Measurements from ENCODE around the gene SCAMP5. TPM values are rescaled to one million over a fixed set of nuclear protein-coding genes. Genes with fewer than 3 reads are reported as not detected.

The SCAMP5 gene
- polyA plus RNA-seq, 3 donors, result 19.9 to 25.7 (median 21.7) TPM

- DNase-seq (ENCODE audit: extremely low read depth in 1 of 11, low read depth in 9 of 11, low spot score in 4 of 11), result no peak
Observed at GRCh38 chr15:74962671-74963070, 32.7 kb upstream of the SCAMP5 start.

- DNase-seq (ENCODE audit: extremely low read depth in 1 of 11, low read depth in 9 of 11, low spot score in 4 of 11), result no peak
Observed at GRCh38 chr15:74963213-74963612, 32.1 kb upstream of the SCAMP5 start.

- DNase-seq (ENCODE audit: extremely low read depth in 1 of 11, low read depth in 9 of 11, low spot score in 4 of 11), result no peak
Observed at GRCh38 chr15:74964794-74965193, 30.6 kb upstream of the SCAMP5 start.

- DNase-seq (ENCODE audit: extremely low read depth in 1 of 11, low read depth in 9 of 11, low spot score in 4 of 11), result no peak
Observed at GRCh38 chr15:74967670-74968069, 27.7 kb upstream of the SCAMP5 start.

- DNase-seq (ENCODE audit: extremely low read depth in 1 of 11, low read depth in 9 of 11, low spot score in 4 of 11), result no peak
Observed at GRCh38 chr15:74976159-74976558, 19.2 kb upstream of the SCAMP5 start.

- DNase-seq (ENCODE audit: extremely low read depth in 1 of 11, low read depth in 9 of 11, low spot score in 4 of 11), result no peak
Observed at GRCh38 chr15:74977599-74977998, 17.8 kb upstream of the SCAMP5 start.

- no peak for DNase-seq (ENCODE audit: extremely low read depth in 1 of 11, low read depth in 9 of 11, low spot score in 4 of 11)
Observed at GRCh38 chr15:74978077-74978476, 17.3 kb upstream of the SCAMP5 start.

GRCh38 chr15:74978503-74978902 lies 16.9 kb upstream of the SCAMP5 start:
- no peak for DNase-seq (ENCODE audit: extremely low read depth in 1 of 11, low read depth in 9 of 11, low spot score in 4 of 11)

GRCh38 chr15:74982183-74982582 lies 13.2 kb upstream of the SCAMP5 start:
- DNase-seq (ENCODE audit: extremely low read depth in 1 of 11, low read depth in 9 of 11, low spot score in 4 of 11), result no peak

- no peak for DNase-seq (ENCODE audit: extremely low read depth in 1 of 11, low read depth in 9 of 11, low spot score in 4 of 11)
Observed at GRCh38 chr15:74983725-74984231, 11.6 kb upstream of the SCAMP5 start.

GRCh38 chr15:74988007-74988800 lies 7.2 kb upstream of the SCAMP5 start:
- peak in 2 of 11 donors; percentile 14 to 20 for DNase-seq (ENCODE audit: extremely low read depth in 1 of 11, low read depth in 9 of 11, low spot score in 4 of 11)

- DNase-seq (ENCODE audit: extremely low read depth in 1 of 11, low read depth in 9 of 11, low spot score in 4 of 11), result no peak
Observed at GRCh38 chr15:74989527-74989926, 5.8 kb upstream of the SCAMP5 start.

GRCh38 chr15:74992619-74993018 lies 2.7 kb upstream of the SCAMP5 start:
- DNase-seq (ENCODE audit: extremely low read depth in 1 of 11, low read depth in 9 of 11, low spot score in 4 of 11), result no peak

- no peak for DNase-seq (ENCODE audit: extremely low read depth in 1 of 11, low read depth in 9 of 11, low spot score in 4 of 11)
Observed at GRCh38 chr15:74994236-74994635, 1.1 kb upstream of the SCAMP5 start.

- no peak for DNase-seq (ENCODE audit: extremely low read depth in 1 of 11, low read depth in 9 of 11, low spot score in 4 of 11)
Observed at GRCh38 chr15:74994685-74995084, 678 bp upstream of the SCAMP5 start.

- DNase-seq (ENCODE audit: extremely low read depth in 1 of 11, low read depth in 9 of 11, low spot score in 4 of 11), result peak in 4 of 11 donors; percentile 4 to 28 (median 18)
Observed at GRCh38 chr15:74995779-74996765, 709 bp downstream of the SCAMP5 start.

GRCh38 chr15:74997141-74997540 lies 1.8 kb downstream of the SCAMP5 start:
- no peak for DNase-seq (ENCODE audit: extremely low read depth in 1 of 11, low read depth in 9 of 11, low spot score in 4 of 11)

GRCh38 chr15:74997543-74997942 lies 2.2 kb downstream of the SCAMP5 start:
- DNase-seq (ENCODE audit: extremely low read depth in 1 of 11, low read depth in 9 of 11, low spot score in 4 of 11), result no peak

GRCh38 chr15:75001310-75001709 lies 5.9 kb downstream of the SCAMP5 start:
- no peak for DNase-seq (ENCODE audit: extremely low read depth in 1 of 11, low read depth in 9 of 11, low spot score in 4 of 11)

- DNase-seq (ENCODE audit: extremely low read depth in 1 of 11, low read depth in 9 of 11, low spot score in 4 of 11), result no peak
Observed at GRCh38 chr15:75002398-75002797, 7.0 kb downstream of the SCAMP5 start.
